Ascending aorta (tissue), 2 donors: Measurements from ENCODE around the gene ANKRD11. TPM values are rescaled to one million over a fixed set of nuclear protein-coding genes. Genes with fewer than 3 reads are reported as not detected.
A peak's percentile ranks its signal among the peaks of the same experiment; 100 is the strongest.

Experiments used
- DNase-seq, 2 donors: peaks; one replicate each; pipeline ENCODE4 v3.0.0-alpha.2; 2019; ENCODE audit warnings: low spot score in 2 of 2
- H3K27ac ChIP-seq, 2 donors: fragments of 200-600 bp; sonication (generic); one replicate each; pipeline ENCODE4 v1.5.1; 2016 to 2017; ENCODE audit warnings: mild to moderate bottlenecking in 1 of 2
- H3K27me3 ChIP-seq: fragments of 200-600 bp; sonication (generic); one replicate; pipeline ENCODE4 v1.5.1; 2017
- H3K36me3 ChIP-seq, 2 donors: fragments of 200-600 bp; sonication (generic); one replicate each; pipeline ENCODE4 v1.5.1; 2016
- H3K4me1 ChIP-seq, 2 donors: fragments of 200-600 bp; sonication (generic); one replicate each; pipeline ENCODE4 v1.5.1; 2016 to 2017; ENCODE audit warnings: mild to moderate bottlenecking in 1 of 2
- H3K4me3 ChIP-seq, 2 donors: fragments of 200-600 bp; sonication (generic); one replicate each; pipeline ENCODE4 v1.5.1; 2016 to 2017; ENCODE audit warnings: mild to moderate bottlenecking in 1 of 2
- H3K9me3 ChIP-seq, 2 donors: fragments of 200-600 bp; sonication (generic); one replicate each; pipeline ENCODE4 v1.5.1; 2016
- intact Hi-C: fragments of 100-400 bp; cut with DNase I; formaldehyde crosslinking; loops from one replicate; pipeline ENCODE4 v1.15.1; 2023
- total RNA-seq: library from RNA; depleted of rRNA; stranded (reverse); fragments of >200 nt; gene quantifications from one replicate; pipeline ENCODE4 v1.1.0, GENCODE V29; 2016
- TF ChIP-seq, protein P1 (sequence below), 3 experiments: fragments of 200-600 bp in 2 of 3; fragments of 450-650 bp in 1 of 3; sonication (generic) in 2 of 3; IDR thresholded peaks; one replicate each; pipeline ENCODE4 v1.5.1; 2016 to 2019; ENCODE audit warnings: antibody characterized with exemption in 3 of 3, mild to moderate bottlenecking in 1 of 3, moderate library complexity in 1 of 3

Gene ANKRD11
- total RNA-seq, 1 donor from 2014 or later: 124 TPM

- Histone ChIP-seq H3K4me1 (peaks cover 13 to 33% of the 10 kb centered on the region in 2 donors), H3K4me3 (peak overlapping the region; percentile 22 to 41), H3K9me3 (no peaks in the 10 kb centered on the region), H3K36me3 (no peaks in the 10 kb centered on the region), H3K27me3 (no peaks in the 10 kb centered on the region), H3K27ac (peak overlapping the region; percentile 57 to 68)
- no peak for DNase-seq
- intact Hi-C loops: loop anchor here (5.0 kb wide), 1 partner anchor 71 kb away; no protein-coding TSS in a partner anchor
- TF ChIP-seq, protein P1, sequence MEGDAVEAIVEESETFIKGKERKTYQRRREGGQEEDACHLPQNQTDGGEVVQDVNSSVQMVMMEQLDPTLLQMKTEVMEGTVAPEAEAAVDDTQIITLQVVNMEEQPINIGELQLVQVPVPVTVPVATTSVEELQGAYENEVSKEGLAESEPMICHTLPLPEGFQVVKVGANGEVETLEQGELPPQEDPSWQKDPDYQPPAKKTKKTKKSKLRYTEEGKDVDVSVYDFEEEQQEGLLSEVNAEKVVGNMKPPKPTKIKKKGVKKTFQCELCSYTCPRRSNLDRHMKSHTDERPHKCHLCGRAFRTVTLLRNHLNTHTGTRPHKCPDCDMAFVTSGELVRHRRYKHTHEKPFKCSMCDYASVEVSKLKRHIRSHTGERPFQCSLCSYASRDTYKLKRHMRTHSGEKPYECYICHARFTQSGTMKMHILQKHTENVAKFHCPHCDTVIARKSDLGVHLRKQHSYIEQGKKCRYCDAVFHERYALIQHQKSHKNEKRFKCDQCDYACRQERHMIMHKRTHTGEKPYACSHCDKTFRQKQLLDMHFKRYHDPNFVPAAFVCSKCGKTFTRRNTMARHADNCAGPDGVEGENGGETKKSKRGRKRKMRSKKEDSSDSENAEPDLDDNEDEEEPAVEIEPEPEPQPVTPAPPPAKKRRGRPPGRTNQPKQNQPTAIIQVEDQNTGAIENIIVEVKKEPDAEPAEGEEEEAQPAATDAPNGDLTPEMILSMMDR (IDR thresholded peaks at IDR 0.05): no peak
Measured at GRCh38 chr16:89325861-89326471, 164.4 kb downstream of the ANKRD11 start.

- Histone ChIP-seq H3K4me1 (peaks cover 22 to 46% of the 10 kb centered on the region in 2 donors), H3K36me3 (no peaks in the 10 kb centered on the region), H3K27ac (peak overlapping the region; percentile 57 to 68), H3K27me3 (no peaks in the 10 kb centered on the region), H3K4me3 (no peak overlapping the region), H3K9me3 (no peaks in the 10 kb centered on the region)
- DNase-seq: no peak
- TF ChIP-seq, protein P1 (IDR thresholded peaks at IDR 0.05): no peak
- intact Hi-C loops: loop anchor here (5.0 kb wide), 2 partner anchors 73 to 118 kb away; no protein-coding TSS in a partner anchor
Measured at GRCh38 chr16:89324056-89325010, 166.0 kb downstream of the ANKRD11 start.

GRCh38 chr16:89323120-89323960 lies 167.0 kb downstream of the ANKRD11 start:
- intact Hi-C loops: loop anchor here (5.0 kb wide), 1 partner anchor 119 kb away; no protein-coding TSS in a partner anchor
- TF ChIP-seq, protein P1 (IDR thresholded peaks at IDR 0.05): no peak
- no peak overlapping the region for H3K27ac ChIP-seq

DNA sequence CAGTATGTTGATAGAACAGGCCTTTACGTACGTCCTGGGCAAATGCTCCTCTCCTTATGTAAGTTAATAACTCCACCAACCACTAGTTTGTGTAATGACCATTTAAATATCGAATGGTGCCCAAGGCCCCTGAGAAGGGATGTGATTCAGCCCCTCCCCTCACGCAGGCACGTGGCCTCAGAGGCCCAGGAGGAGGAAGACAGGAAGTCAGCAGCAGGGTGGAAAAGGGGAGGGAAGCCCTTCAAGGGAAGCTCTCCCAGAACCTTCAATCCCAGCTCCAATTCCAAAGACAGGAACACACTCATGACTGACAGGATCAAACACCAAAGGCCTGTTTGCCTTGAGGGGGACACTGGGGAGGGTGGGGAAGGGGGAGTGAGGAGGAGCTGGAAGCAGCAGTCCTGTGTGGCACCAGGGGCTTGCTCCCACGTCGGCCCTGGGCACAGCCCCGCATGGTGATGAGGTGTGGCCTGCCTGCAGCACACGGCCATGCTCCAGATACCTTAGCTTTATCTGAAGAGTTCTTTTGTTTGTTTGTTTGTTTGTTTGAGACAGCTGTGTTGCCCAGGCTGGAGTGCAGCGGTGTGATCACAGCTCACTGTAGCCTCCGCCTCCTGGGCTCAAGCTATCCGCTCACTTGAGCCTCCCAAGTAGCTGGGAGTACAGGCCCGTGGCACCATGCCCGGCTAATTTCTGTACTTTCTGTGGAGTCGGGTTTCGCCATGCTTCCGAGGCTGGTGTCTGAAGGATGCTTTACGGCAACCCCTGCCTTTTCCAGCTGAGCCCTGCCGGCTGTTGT lies 167.8 kb downstream of the ANKRD11 start:
- intact Hi-C loops: loop anchor here (5.0 kb wide), 1 partner anchor 120 kb away; no protein-coding TSS in a partner anchor
- TF ChIP-seq, protein P1 (IDR thresholded peaks at IDR 0.05): no peak
- Histone ChIP-seq H3K4me1 (peaks cover 31 to 58% of the 10 kb centered on the region in 2 donors), H3K27me3 (no peaks in the 10 kb centered on the region), H3K27ac (peak overlapping the region in 1 of 2 donors; percentile 29), H3K4me3 (no peak overlapping the region), H3K9me3 (no peaks in the 10 kb centered on the region), H3K36me3 (no peaks in the 10 kb centered on the region)
- no peak for DNase-seq

More at GRCh38 chr16:89323120-89323960, 167.0 kb downstream of the ANKRD11 start:
- DNase-seq: no peak
- H3K4me3 ChIP-seq: no peak overlapping the region
- H3K9me3 ChIP-seq: no peaks in the 10 kb centered on the region
- H3K36me3 ChIP-seq: no peaks in the 10 kb centered on the region
- H3K4me1 ChIP-seq: peaks cover 31 to 56% of the 10 kb centered on the region in 2 donors
- H3K27me3 ChIP-seq: no peaks in the 10 kb centered on the region
